ENCODE data around the gene RFX7.
A peak's percentile ranks its signal among the peaks of the same experiment; 100 is the strongest.
"Not testable (repeated sequence)": the region's sequence is repeated elsewhere in the genome, so short reads cannot be mapped to it uniquely, and the experiment has no call there.

The RFX7 gene

DNA sequence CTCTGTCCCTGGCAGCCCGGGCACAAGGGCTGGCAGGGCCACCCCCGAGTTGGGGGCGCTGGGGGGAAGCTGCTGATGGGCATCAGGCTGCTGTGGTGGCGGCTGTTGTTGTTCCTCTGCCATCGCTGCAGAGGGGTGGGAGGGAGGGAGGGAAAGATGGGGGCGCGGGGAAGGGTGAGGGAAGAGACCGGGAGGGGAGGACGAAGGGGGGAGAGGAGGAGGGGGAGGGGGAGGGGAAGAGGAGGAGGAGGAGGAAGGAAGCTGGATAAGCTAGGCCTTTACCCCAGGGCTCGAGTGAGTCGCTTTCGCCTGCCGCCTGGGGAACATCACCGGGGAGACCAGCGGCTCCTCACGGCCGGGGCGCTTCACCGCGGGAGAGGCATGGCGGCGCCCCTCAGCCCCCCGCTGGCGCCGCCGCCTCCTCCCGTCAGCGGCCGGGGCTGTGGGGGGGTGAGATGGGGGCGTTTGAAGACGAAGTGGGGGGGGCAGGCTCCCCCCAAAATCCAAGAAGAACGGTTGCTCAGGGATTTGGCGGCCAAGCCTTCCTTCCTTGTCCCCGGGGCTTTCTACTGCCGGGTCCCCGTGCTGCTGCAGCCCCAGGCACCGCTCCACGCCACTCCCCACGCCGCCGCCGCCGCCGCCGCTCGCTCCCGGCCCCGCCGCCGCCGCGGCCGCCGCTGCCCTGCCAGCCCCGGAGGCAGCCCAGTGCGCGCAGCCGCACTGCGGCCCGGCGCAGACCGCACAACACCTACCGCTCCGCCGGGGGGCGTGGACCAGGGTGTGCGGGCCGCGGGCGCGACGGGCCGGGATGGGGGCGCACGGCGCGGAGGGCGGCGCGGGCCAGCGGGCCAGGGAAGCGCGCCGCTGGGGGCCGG lies at the start of gene RFX7:
RFX7 (minus strand) TSS at position 717 of the 875 bp plus-strand sequence; CDS start at position 123, 594 bp downstream.
- DNase-seq = peak; percentile 69

DNA sequence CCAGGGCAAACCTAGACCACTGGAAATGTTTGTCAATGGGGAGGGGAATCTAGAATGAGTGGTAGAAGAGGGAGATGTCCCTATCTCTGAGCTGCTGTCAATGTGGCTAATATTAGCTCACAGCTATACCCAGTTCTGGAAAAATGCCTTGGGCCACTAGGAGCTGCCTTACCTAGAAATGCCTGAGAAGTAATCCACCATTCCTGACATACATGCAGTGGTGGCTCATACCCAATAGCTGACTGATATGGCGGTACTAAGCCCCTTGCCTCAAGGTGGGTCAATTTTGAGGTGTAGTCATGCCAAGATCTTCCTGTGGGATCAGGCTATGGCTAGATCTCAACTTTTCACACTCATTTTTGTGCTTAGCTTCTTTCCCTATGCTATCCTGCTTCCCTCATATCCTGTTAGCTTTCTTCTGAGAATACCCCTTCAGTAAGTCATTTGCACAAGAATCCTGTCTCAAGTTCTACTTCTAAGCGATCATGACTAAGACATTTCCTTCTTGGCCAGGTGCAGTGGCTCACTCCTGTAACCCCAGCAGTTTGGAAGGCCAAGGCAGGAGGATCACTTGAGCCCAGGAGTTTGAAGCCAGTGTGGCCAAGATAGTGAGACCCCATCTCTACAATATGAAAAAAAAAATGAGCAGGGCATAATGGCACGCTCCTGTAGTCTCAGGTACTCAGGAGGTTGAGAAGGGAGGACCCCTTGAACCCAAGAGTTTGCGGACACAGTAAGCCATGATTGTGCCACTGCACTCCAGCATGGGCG lies 49.1 kb upstream of the RFX7 start:
- no peak for DNase-seq

- DNase-seq = no peak
Observed at GRCh38 chr15:56291741-56292140, 48.1 kb upstream of the RFX7 start.

- no peak for DNase-seq
Observed at GRCh38 chr15:56286213-56286612, 42.5 kb upstream of the RFX7 start.

- no peak for DNase-seq
Observed at GRCh38 chr15:56281145-56281544, 37.5 kb upstream of the RFX7 start.

GRCh38 chr15:56273724-56274123 lies 30.0 kb upstream of the RFX7 start:
- DNase-seq = no peak

DNA sequence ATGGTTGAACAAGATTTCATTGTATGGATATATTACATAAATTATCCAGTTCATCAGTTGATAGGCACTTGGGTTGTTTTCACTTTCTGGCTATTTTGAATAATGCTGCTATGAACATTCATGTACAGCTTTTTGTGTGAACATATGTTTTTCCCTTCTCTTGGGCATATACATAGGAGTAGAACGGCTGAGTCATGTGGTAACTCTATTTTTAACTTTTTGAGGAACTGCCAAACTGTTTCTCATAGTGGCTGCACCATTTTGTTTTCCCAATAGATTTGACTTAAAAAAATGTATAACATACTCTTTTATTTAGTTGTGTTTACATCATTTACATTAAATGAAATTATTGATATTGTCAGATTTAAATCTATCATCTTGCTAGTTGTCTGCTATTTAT lies 28.8 kb upstream of the RFX7 start:
- DNase-seq = no peak

GRCh38 chr15:56266465-56266864 lies 22.8 kb upstream of the RFX7 start:
- DNase-seq = not testable (repeated sequence)

- no peak for DNase-seq
Observed at GRCh38 chr15:56261854-56262509, 18.3 kb upstream of the RFX7 start.

DNA sequence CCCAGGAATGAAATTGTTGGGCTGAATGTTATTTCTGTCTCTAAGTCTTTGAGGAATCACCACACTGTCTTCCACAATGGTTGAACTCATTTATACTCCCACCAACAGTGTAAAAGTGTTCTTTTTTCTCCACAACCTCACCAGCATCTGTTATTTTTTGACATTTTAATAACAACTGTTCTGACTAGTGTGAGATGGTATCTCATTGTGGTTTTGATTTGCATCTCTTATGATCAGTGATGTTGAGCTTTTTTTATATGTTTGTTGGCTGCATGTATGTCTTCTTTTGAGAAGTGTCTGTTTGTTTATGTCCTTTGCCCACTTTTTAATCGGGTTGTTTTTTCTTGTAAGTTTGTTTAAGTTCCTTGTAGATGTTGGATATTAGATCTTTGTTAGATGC lies 13.6 kb upstream of the RFX7 start:
- DNase-seq = not testable (repeated sequence)

GRCh38 chr15:56254265-56254664 lies 10.6 kb upstream of the RFX7 start:
- no peak for DNase-seq

GRCh38 chr15:56252386-56252785 lies 8.7 kb upstream of the RFX7 start:
- DNase-seq = no peak

DNA sequence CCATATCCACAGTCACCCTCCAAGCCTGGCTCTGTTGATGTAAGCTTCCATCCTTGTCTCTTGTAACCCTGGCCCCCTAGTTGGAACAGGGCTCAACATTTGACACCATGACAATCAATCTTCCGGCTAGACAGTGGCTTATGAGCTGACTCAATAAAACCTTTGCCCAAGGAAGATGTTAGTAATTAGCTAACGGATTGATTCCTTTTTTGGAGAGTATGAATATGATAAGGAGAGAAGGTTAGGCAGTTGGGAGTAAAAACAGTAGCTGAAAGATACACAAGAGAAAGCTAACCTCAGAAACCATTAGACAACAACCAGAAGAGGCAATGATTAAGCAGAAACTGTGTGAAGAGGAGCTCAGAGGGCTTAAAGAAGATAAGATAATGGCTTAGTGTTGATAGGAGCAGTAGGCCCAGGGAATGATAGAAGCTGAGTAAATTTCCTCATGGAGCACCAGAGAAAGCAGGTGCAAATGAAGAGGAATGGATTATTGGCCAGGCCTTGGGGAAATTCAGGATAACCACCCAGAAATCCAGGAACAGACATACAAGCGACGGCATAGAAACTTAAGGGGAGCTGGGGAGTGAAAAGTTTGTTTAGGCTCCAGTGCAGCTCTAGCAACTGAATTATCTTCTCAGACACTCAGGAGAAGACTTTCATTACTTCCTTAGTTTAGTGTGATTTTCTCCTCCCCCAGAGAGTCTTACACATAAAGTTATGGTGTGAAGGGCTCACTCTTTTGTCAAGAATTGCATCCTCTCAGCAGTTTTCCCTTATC lies 7.8 kb upstream of the RFX7 start:
- no peak for DNase-seq

DNA sequence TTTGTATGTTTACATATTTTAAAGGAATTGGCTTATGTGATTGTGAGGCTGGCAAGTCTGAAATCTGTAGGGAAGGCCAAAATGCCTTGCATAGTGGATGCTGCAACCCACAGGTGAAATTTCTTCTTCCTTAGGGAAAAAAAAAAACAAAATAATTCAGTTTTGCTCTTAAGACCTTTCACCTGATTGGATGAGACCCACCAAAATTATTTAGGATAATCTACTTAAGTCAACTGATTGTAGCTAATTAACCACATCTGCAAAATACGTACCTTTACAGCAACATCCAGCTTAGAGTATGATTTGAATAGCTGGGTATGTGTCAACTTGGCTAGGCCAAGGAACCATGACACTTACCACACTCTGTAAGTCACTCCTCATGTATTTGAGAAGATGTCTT lies 6.9 kb upstream of the RFX7 start:
- DNase-seq = no peak

GRCh38 chr15:56249092-56249491 lies 5.4 kb upstream of the RFX7 start:
- no peak for DNase-seq

DNA sequence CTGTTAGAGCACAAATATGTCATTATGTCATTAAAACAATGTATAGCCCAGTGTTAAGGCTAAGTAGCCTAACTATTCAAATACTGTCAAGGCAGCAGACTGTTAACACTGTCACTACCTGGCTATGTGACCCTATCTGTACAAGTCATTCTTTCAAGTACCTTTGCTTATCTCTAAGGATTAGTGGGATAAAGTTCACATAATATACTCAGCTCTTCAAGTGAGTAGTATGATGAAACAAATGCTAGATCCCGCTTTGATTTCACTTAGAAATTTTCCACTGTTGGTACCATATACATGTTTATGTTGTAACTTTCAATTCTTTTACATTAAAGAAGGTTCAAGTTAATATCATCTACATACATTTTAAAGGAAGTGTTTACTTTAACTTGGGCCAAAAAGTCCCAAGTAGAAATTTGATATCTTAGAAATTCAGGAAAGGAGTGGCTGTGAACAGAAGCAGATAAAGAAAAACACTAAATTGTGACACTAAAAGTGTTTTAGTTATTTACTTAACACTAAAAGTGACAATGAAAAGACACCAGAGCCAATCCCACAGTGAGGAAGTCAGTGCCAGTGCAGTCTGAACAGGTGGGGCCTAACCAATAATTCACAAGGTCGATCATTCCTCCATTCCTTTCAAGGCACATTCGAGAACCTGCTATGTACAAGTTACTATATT lies 4.8 kb upstream of the RFX7 start:
- DNase-seq = no peak

DNA sequence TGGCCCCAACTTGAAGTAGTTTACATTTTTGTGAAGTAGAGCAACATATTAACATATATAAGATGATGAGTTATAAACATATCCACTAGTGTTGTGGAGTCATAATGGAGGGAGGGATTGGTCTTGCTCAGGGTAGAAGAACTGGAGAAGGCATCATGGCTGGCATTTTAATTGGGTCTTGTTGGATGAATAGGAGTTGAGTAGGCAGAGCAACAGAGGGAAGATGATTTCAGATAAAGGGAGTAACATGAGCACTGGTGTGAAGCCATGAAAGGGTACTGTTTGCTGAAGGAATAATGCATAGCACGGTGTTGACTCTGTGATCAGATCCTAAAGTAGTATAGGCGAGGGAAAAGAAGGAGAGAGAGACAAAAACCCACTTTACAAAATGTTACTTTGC lies 3.6 kb upstream of the RFX7 start:
- DNase-seq = no peak

- peak; percentile 90 for DNase-seq
Observed at GRCh38 chr15:56245871-56246814, 2.5 kb upstream of the RFX7 start.

DNA sequence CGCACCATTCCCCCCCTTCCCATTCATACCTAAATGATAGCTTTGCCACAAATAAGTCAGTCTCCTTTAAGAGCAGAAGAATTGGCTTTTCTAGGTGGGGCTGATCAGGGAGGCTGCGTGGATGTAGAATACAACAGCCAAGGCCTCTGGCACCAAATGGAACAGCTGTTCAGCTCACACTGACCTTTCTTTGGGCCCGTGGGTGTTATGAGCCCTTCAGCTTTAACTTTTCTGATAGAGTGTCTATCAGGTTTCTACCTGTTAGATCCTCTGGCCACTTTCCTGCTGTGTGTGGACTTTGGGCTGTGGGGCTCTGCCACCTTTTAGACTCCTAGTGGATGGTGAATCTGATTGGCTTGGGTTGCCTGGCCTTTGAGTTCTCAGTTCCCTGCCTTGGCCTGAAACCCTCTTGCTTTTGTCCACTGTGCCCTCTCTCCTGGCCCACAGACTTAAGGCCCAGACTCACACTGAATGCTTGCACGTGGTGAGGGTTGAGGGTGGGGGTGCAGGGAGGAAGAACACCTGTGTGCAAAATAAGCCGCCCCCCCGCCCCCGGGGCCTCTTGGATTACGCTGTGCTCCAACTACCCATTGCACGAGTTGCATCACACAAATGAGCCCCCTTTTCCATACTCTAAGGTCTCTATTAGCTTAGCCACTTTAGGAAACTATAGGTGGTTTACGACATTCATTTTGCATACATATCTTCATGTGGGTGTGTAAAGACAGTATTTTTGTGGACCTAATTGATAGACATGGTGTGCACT lies 1.3 kb upstream of the RFX7 start:
- no peak for DNase-seq

Measured in CD4-positive, alpha-beta T cell treated with Interleukin-4 for 4 hours (primary cell).